Peyer's patch (tissue), 4 donors: ENCODE data around the gene CCDC88C.

ENCODE experiments used
- POLR2A ChIP-seq, 2 donors: fragments of 450-650 bp; IDR thresholded peaks; one replicate each; pipeline ENCODE4 v1.5.1; 2017; ENCODE audit warnings: antibody characterized with exemption in 2 of 2, mild to moderate bottlenecking in 2 of 2, moderate library complexity in 2 of 2
- TF ChIP-seq, protein P1 (sequence below), 6 experiments: fragments of 450-650 bp in 4 of 6; fragments of 200-600 bp in 2 of 6; sonication (generic) in 1 of 6; IDR thresholded peaks; one replicate each; pipeline ENCODE4 v1.5.1; 2017 to 2019; ENCODE audit warnings: antibody characterized with exemption in 6 of 6, mild to moderate bottlenecking in 3 of 6, moderate library complexity in 1 of 6

DNA sequence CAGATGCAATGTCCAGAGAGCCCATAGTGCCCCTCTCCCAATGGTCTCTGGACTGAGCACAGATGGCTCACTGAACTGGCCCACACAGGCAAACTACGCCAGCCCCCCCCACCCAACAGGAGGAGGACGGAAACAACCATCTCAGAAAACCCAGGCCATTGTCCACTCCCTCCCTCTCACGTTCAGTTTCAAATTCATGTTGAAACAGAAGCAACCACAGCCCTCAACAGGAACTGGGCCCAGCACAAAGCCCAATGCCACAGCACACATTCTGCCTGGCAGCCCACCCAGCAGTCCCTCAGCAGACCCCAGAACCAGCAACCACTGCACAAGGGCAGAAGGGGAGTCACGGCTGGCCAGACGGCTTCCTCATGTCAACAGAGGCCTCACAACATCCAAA lies 10.6 kb downstream of the CCDC88C start:
- TF ChIP-seq, protein P1, sequence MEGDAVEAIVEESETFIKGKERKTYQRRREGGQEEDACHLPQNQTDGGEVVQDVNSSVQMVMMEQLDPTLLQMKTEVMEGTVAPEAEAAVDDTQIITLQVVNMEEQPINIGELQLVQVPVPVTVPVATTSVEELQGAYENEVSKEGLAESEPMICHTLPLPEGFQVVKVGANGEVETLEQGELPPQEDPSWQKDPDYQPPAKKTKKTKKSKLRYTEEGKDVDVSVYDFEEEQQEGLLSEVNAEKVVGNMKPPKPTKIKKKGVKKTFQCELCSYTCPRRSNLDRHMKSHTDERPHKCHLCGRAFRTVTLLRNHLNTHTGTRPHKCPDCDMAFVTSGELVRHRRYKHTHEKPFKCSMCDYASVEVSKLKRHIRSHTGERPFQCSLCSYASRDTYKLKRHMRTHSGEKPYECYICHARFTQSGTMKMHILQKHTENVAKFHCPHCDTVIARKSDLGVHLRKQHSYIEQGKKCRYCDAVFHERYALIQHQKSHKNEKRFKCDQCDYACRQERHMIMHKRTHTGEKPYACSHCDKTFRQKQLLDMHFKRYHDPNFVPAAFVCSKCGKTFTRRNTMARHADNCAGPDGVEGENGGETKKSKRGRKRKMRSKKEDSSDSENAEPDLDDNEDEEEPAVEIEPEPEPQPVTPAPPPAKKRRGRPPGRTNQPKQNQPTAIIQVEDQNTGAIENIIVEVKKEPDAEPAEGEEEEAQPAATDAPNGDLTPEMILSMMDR (IDR thresholded peaks at IDR 0.05): no peak
- no peak for TF ChIP-seq POLR2A (IDR thresholded peaks at IDR 0.05)
